Testis (tissue), 3 donors: ENCODE data around the gene HERC5. TPM values are rescaled to one million over a fixed set of nuclear protein-coding genes. Genes with fewer than 3 reads are reported as not detected.

Experiments used
- DNase-seq: peaks from one replicate; pipeline ENCODE4 v3.0.0-alpha.2; 2019
- H3K27ac ChIP-seq, 2 donors: fragments of 200-600 bp; sonication (generic); one replicate each; pipeline ENCODE4 v1.5.1; 2019
- H3K27me3 ChIP-seq: fragments of 200-600 bp; sonication (generic); one replicate; pipeline ENCODE4 v1.5.1; 2019
- H3K36me3 ChIP-seq: fragments of 200-600 bp; sonication (generic); one replicate; pipeline ENCODE4 v1.5.1; 2017; ENCODE audit warnings: low read depth; ENCODE audit errors: missing control alignments
- H3K4me1 ChIP-seq: fragments of 200-600 bp; sonication (generic); one replicate; pipeline ENCODE4 v1.5.1; 2019
- H3K4me3 ChIP-seq, 2 donors: fragments of 200-600 bp; sonication (generic); one replicate each; pipeline ENCODE4 v1.5.1; 2017 to 2019
- H3K9me3 ChIP-seq: fragments of 200-600 bp; sonication (generic); one replicate; pipeline ENCODE4 v1.5.1; 2017
- CTCF ChIP-seq, 3 experiments: fragments of 450-650 bp in 2 of 3; fragments of 200-600 bp in 1 of 3; sonication (generic) in 1 of 3; IDR thresholded peaks; one replicate each; pipeline ENCODE4 v1.5.1; 2016 to 2019; ENCODE audit warnings: antibody characterized with exemption in 3 of 3, mild to moderate bottlenecking in 2 of 3, moderate library complexity in 1 of 3
- POLR2A ChIP-seq: fragments of 450-650 bp; IDR thresholded peaks from one replicate; pipeline ENCODE4 v1.6.1; 2017; ENCODE audit warnings: antibody characterized with exemption, mild to moderate bottlenecking, moderate library complexity
- WGBS, 2 donors: methylation state at CpG; one replicate each; pipeline ENCODE4 v1.1.5; 2018; 5-methylcytosine and 5-hydroxymethylcytosine counted together
- intact Hi-C: fragments of 100-400 bp; cut with DNase I; formaldehyde crosslinking; loops from one replicate; pipeline ENCODE4 v1.15.1; 2023; ENCODE audit warnings: low total_unique reads
- polyA plus RNA-seq: library from polyadenylated mRNA; stranded (reverse); fragments of 350-450 nt; fragmentation: Illumina TruSeq; extraction: RNeasy Lipid Tissue Mini Kit (QIAGEN cat#74804); gene quantifications from one replicate; pipeline ENCODE4 v1.2.3, GENCODE V29; 2014; ENCODE audit warnings: low read depth, low replicate concordance; ENCODE audit not compliant: insufficient read depth
- total RNA-seq, 2 donors: library from RNA; depleted of rRNA; stranded (reverse); fragments of >200 nt; gene quantifications; one replicate each; pipeline ENCODE4 v1.2.3, GENCODE V29; 2016

Gene HERC5
- total and polyA plus RNA-seq, 3 donors from 2014 or later, result 72.6 to 127 (median 111) TPM

- 87 to 92% methylated on average over 6 of the region's 6 CpGs for WGBS, 2 donors
- Histone ChIP-seq H3K27ac (no peak overlapping the region), H3K9me3 (no peaks in the 10 kb centered on the region), H3K4me1 (peaks cover 15% of the 10 kb centered on the region), H3K4me3 (no peak overlapping the region), H3K27me3 (no peaks in the 10 kb centered on the region), H3K36me3 (no peaks in the 10 kb centered on the region)
- intact Hi-C loops, result loop anchor here (10.0 kb wide), 1 partner anchor 154 kb away; no protein-coding TSS in a partner anchor
- no peak for DNase-seq
- TF ChIP-seq POLR2A (no peak), CTCF (IDR thresholded peaks at IDR 0.05) (no peak)
These were observed 62.0 kb downstream of the HERC5 start for GRCh38 chr4:88518911-88519310.

- Histone ChIP-seq H3K4me3 (peak overlapping the region; percentile 83 to 97), H3K27ac (peak overlapping the region; percentile 94 to 97), H3K9me3 (no peaks in the 10 kb centered on the region), H3K4me1 (peaks cover 11% of the 10 kb centered on the region), H3K36me3 (no peaks in the 10 kb centered on the region), H3K27me3 (no peaks in the 10 kb centered on the region)
- TF ChIP-seq CTCF (IDR thresholded peaks at IDR 0.05) (no peak), POLR2A (no peak)
- WGBS, 2 donors, result 0 to 1% methylated on average over 18 to 28 of the region's 28 CpGs
- peak; percentile 81 for DNase-seq
- intact Hi-C loops, result no loop called here
These were observed 65.9 kb downstream of the HERC5 start for GRCh38 chr4:88522702-88523324.

- intact Hi-C loops, result no loop called here
These were observed 66.6 kb downstream of the HERC5 start, which contains the start of gene PYURF for GRCh38 chr4:88523325-88524129. Gene PYURF (minus strand): TSS chr4:88523776. CDS start chr4:88523700, 76 bp downstream.

GRCh38 chr4:88524171-88524570, 67.3 kb downstream of the HERC5 start:
- intact Hi-C loops, result no loop called here
- Histone ChIP-seq H3K4me1 (peaks cover 11% of the 10 kb centered on the region), H3K4me3 (peak overlapping the region; percentile 83 to 97)

More at GRCh38 chr4:88523325-88524129, 66.6 kb downstream of the HERC5 start, which contains the start of gene PYURF:
- Histone ChIP-seq H3K4me1 (peaks cover 11% of the 10 kb centered on the region), H3K27ac (peak within 1 kb of the TSS; percentile 94 to 97), H3K4me3 (peak within 1 kb of the TSS; percentile 83 to 97), H3K36me3 (no peaks in the 10 kb centered on the region), H3K27me3 (no peaks in the 10 kb centered on the region), H3K9me3 (no peaks in the 10 kb centered on the region)
- TF ChIP-seq POLR2A (peak; percentile 59), CTCF (IDR thresholded peaks at IDR 0.05) (no peak)
- WGBS, 2 donors, result 0% methylated on average over 24 to 45 of the region's 68 CpGs
- peak; percentile 97 for DNase-seq

More at GRCh38 chr4:88524171-88524570, 67.3 kb downstream of the HERC5 start:
- H3K9me3 ChIP-seq, result no peaks in the 10 kb centered on the region
- WGBS, 2 donors, result 20 to 28% methylated on average over 2 of the region's 2 CpGs
- no peak for TF ChIP-seq CTCF (IDR thresholded peaks at IDR 0.05)
- no peak for TF ChIP-seq POLR2A
- H3K27me3 ChIP-seq, result no peaks in the 10 kb centered on the region
- no peak for DNase-seq
- peak overlapping the region; percentile 94 to 97 for H3K27ac ChIP-seq
- H3K36me3 ChIP-seq, result no peaks in the 10 kb centered on the region
